Ovary (tissue), 3 donors: ENCODE results near the gene PHLDB1.

Experiments
- POLR2A ChIP-seq: fragments of 450-650 bp; IDR thresholded peaks from one replicate; pipeline ENCODE4 v1.6.1; 2017; ENCODE audit warnings: antibody characterized with exemption, mild to moderate bottlenecking, moderate library complexity
- TF ChIP-seq, protein P1 (sequence below), 3 donors: fragments of 450-650 bp in 2 of 3; fragments of 200-600 bp in 1 of 3; IDR thresholded peaks; one replicate each; pipeline versions ENCODE4 v1.5.1 to v1.8.0; 2016 to 2022; ENCODE audit warnings: antibody characterized with exemption in 3 of 3, mild to moderate bottlenecking in 1 of 3
- donor health status: DM: no; HTN: no; CAD: no.

DNA sequence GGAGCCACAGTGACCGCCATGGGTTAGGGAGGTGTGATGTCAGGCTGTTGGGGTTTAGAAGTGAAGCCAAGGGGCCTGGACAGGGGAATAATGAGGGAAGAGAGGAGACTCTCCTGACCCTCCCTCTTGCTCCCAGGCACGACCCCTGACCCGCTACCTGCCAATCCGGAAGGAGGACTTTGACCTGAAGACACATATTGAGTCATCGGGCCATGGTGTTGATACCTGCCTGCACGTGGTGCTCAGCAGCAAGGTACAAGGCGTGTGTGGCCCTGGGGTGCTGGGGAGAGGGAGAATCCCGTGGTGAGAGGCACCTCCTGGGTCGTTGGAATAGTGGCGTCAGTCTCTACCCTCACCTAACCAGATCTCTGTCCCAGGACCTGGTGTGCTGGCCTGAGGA lies 42.5 kb downstream of the PHLDB1 start:
- no peak for TF ChIP-seq POLR2A
- TF ChIP-seq, protein P1, sequence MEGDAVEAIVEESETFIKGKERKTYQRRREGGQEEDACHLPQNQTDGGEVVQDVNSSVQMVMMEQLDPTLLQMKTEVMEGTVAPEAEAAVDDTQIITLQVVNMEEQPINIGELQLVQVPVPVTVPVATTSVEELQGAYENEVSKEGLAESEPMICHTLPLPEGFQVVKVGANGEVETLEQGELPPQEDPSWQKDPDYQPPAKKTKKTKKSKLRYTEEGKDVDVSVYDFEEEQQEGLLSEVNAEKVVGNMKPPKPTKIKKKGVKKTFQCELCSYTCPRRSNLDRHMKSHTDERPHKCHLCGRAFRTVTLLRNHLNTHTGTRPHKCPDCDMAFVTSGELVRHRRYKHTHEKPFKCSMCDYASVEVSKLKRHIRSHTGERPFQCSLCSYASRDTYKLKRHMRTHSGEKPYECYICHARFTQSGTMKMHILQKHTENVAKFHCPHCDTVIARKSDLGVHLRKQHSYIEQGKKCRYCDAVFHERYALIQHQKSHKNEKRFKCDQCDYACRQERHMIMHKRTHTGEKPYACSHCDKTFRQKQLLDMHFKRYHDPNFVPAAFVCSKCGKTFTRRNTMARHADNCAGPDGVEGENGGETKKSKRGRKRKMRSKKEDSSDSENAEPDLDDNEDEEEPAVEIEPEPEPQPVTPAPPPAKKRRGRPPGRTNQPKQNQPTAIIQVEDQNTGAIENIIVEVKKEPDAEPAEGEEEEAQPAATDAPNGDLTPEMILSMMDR (IDR thresholded peaks at IDR 0.05) = no peak
